PC-9 (cell line): ENCODE results near the gene PRKG1. TPM values are rescaled to one million over a fixed set of nuclear protein-coding genes. Genes with fewer than 3 reads are reported as not detected.

Source experiments
- BruUV-seq: library from RNA; stranded (reverse); fragments of 400-500 nt; replicated peaks from 2 replicates; lab custom pipeline; 2021; lab: Mats Ljungman, UMichigan
- CTCF ChIA-PET: fragments of 300-600 bp; sonication (Branson Sonifier 250); formaldehyde crosslinking; loops from one replicate; lab custom pipeline; 2022; ENCODE audit warnings: antibody characterized with exemption; lab: Charles Lee
- POLR2A ChIA-PET: fragments of 300-600 bp; sonication (Branson Sonifier 250); formaldehyde crosslinking; loops from one replicate; lab custom pipeline; 2022; ENCODE audit warnings: antibody characterized with exemption; ENCODE audit not compliant: unreplicated experiment; lab: Charles Lee
- DNase-seq, 2 experiments: peaks; one replicate each; pipeline versions ENCODE4 v3.0.0 to v3.0.0-alpha.2; 2015 to 2022; ENCODE audit warnings: mixed read lengths in 1 of 2
- H2AFZ ChIP-seq: fragments of 200-600 bp; sonication (generic); 2 replicates; pipeline ENCODE4 v1.8.1; 2017; ENCODE audit warnings: antibody characterized with exemption
- H3F3A ChIP-seq: fragments of 200-600 bp; sonication (generic); 2 replicates; pipeline ENCODE4 v1.8.1; 2017; ENCODE audit warnings: antibody characterized with exemption, mild to moderate bottlenecking, low read depth; ENCODE audit not compliant: insufficient read depth
- H3K27ac ChIP-seq: fragments of 200-600 bp; sonication (generic); 2 replicates; pipeline ENCODE4 v1.6.1; 2016; ENCODE audit warnings: mixed run types
- H3K27me3 ChIP-seq: fragments of 200-600 bp; sonication (generic); 2 replicates; pipeline ENCODE4 v1.6.1; 2016; ENCODE audit warnings: low read depth, mixed run types; ENCODE audit not compliant: insufficient read depth
- H3K36me3 ChIP-seq: fragments of 200-600 bp; sonication (generic); 2 replicates; pipeline ENCODE4 v1.6.1; 2016; ENCODE audit warnings: low read depth, mixed run types
- H3K4me1 ChIP-seq: fragments of 200-600 bp; sonication (generic); replicated peaks from 2 replicates; pipeline ENCODE4 v1.6.1; 2016; ENCODE audit warnings: mixed run types; ENCODE audit not compliant: insufficient read depth
- H3K4me2 ChIP-seq: fragments of 200-600 bp; sonication (generic); 2 replicates; pipeline ENCODE4 v1.6.1; 2017; ENCODE audit warnings: mixed run types
- H3K4me3 ChIP-seq: fragments of 200-600 bp; sonication (generic); 2 replicates; pipeline ENCODE4 v1.6.1; 2016; ENCODE audit warnings: mixed run types
- H3K79me2 ChIP-seq: fragments of 200-600 bp; sonication (generic); 2 replicates; pipeline ENCODE4 v1.6.1; 2017; ENCODE audit warnings: low read depth, mixed run types
- H3K9me2 ChIP-seq: fragments of 200-600 bp; sonication (generic); 2 replicates; pipeline ENCODE4 v1.8.1; 2017; ENCODE audit warnings: mild to moderate bottlenecking; ENCODE audit not compliant: insufficient read depth
- H3K9me3 ChIP-seq: fragments of 200-600 bp; sonication (generic); 2 replicates; pipeline ENCODE4 v1.8.1; 2016; ENCODE audit warnings: low read depth; ENCODE audit not compliant: insufficient read depth
- H4K20me1 ChIP-seq: fragments of 200-600 bp; sonication (generic); 2 replicates; pipeline ENCODE4 v1.8.1; 2017; ENCODE audit not compliant: insufficient read depth
- EZH2 ChIP-seq: fragments of 200-600 bp; sonication (generic); IDR thresholded peaks from 2 replicates; pipeline ENCODE4 v1.8.0; 2017; ENCODE audit warnings: antibody characterized with exemption, low read depth
- intact Hi-C: fragments of 100-400 bp; cut with micrococcal nuclease; formaldehyde crosslinking; loops from one replicate; pipeline ENCODE4 v1.10.0; 2022; ENCODE audit not compliant: unreplicated experiment
- total RNA-seq: library from RNA; stranded (reverse); gene quantifications from 2 replicates; pipeline ENCODE4 v1.2.3, GENCODE V29; 2021
- TF ChIP-seq, protein P1 (sequence below): fragments of 200-600 bp; sonication (generic); conservative IDR thresholded peaks from 2 replicates; pipeline ENCODE4 v1.6.1; 2017; ENCODE audit warnings: mixed run types, antibody characterized with exemption, mild to moderate bottlenecking, moderate library complexity

PRKG1 gene
- total RNA-seq, 1 experiment from 2014 or later = 0.70 TPM

DNA sequence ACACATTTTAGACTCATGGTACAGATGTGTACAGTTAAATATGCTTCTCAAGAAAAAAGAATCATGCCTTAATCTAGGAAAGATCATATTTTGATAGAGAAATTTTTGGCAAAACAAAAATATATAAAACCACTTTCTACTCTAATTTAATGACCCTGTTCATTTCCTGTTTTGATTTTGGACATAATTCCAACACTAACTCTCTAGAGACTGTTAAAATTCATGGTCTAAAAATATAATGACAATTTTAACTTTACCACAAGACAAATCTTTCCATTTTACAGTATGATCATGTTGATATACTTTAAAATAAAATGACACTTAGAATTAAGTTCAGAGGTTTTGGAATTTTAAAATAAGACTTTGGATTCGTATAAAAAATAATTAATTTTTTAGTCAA is 45.2 kb downstream of the PRKG1 start:
- no peaks in the 10 kb centered on the region for H3K9me2 ChIP-seq
- H3F3A ChIP-seq = no peaks in the 10 kb centered on the region
- no peak overlapping the region for H3K27ac ChIP-seq
- TF ChIP-seq, protein P1, sequence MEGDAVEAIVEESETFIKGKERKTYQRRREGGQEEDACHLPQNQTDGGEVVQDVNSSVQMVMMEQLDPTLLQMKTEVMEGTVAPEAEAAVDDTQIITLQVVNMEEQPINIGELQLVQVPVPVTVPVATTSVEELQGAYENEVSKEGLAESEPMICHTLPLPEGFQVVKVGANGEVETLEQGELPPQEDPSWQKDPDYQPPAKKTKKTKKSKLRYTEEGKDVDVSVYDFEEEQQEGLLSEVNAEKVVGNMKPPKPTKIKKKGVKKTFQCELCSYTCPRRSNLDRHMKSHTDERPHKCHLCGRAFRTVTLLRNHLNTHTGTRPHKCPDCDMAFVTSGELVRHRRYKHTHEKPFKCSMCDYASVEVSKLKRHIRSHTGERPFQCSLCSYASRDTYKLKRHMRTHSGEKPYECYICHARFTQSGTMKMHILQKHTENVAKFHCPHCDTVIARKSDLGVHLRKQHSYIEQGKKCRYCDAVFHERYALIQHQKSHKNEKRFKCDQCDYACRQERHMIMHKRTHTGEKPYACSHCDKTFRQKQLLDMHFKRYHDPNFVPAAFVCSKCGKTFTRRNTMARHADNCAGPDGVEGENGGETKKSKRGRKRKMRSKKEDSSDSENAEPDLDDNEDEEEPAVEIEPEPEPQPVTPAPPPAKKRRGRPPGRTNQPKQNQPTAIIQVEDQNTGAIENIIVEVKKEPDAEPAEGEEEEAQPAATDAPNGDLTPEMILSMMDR = no peak
- TF ChIP-seq EZH2 = no peak
- ChIA-PET CTCF (no interaction called here), POLR2A (no interaction called here)
- no TSS peak for BruUV-seq
- no peaks in the 10 kb centered on the region for H4K20me1 ChIP-seq
- no peaks in the 10 kb centered on the region for H3K27me3 ChIP-seq
- H3K36me3 ChIP-seq = no peaks in the 10 kb centered on the region
- H3K4me1 ChIP-seq = no peaks in the 10 kb centered on the region
- DNase-seq = no peak
- intact Hi-C loops = no loop called here
- H2AFZ ChIP-seq = no peak overlapping the region
- no peaks in the 10 kb centered on the region for H3K9me3 ChIP-seq
- H3K79me2 ChIP-seq = no peaks in the 10 kb centered on the region
- no peak overlapping the region for H3K4me2 ChIP-seq
- H3K4me3 ChIP-seq = no peak overlapping the region

DNA sequence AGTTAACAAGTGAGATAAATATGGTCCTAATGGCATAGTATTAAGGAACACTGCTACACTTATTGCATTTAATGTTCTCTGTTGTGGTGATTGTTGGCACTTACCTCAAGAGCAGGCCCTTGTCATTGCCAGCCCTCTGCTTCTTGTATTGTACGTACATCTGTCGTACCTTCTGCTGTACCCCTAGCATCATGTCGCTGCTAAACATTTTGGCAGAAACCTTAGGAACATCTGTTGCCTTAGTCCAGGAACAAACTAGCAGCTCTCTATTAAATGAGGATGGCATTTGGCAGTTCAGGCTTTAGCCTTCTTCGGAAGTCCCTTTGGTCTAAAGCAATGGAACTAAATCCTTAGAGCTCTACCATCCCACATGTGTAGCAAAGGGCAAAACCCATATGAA is 47.6 kb downstream of the PRKG1 start:
- no peaks in the 10 kb centered on the region for H3K36me3 ChIP-seq
- H3K4me3 ChIP-seq = no peak overlapping the region
- no peaks in the 10 kb centered on the region for H3K9me2 ChIP-seq
- no peak overlapping the region for H3K27ac ChIP-seq
- peaks cover 3% of the 10 kb centered on the region; the same call in 1 of the 2 replicates for H3K9me3 ChIP-seq
- no peaks in the 10 kb centered on the region for H3K27me3 ChIP-seq
- POLR2A ChIA-PET = no interaction called here
- CTCF ChIA-PET = no interaction called here
- no TSS peak for BruUV-seq
- intact Hi-C loops = no loop called here
- no peaks in the 10 kb centered on the region for H3K79me2 ChIP-seq
- no peak overlapping the region for H3K4me2 ChIP-seq
- no peak for DNase-seq
- TF ChIP-seq, protein P1 = no peak
- no peaks in the 10 kb centered on the region for H4K20me1 ChIP-seq
- no peaks in the 10 kb centered on the region for H3K4me1 ChIP-seq
- no peak overlapping the region; the same call in 1 of the 2 replicates for H2AFZ ChIP-seq
- H3F3A ChIP-seq = no peaks in the 10 kb centered on the region

DNA sequence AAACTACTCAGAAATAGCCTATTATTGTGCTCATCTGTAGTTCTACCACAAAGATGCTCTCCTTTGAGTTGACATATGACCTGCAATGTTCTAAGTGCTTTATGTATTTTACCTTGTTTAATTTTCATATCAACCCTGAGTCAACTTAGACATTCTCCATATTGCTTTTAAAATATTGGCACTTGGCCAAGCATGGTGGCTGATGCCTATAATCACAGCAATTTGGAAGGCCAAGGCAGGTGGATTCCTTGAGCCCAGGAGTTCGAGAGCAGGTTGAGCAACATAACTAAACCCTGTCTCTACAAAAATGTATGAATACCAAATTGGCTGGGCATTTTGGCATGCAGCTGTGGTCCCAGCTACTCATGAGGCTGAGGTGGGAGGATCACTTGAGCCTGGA is 50.6 kb downstream of the PRKG1 start:
- Histone ChIP-seq H3K27me3 (no peaks in the 10 kb centered on the region), H3K4me1 (0 out of 2 replicates have a peak, but pooled peaks cover 4% of the 10 kb centered on the region), H3K79me2 (no peaks in the 10 kb centered on the region), H2AFZ (no peak overlapping the region), H3K36me3 (no peaks in the 10 kb centered on the region), H3K4me3 (no peak overlapping the region), H3K27ac (no peak overlapping the region), H3K9me3 (peaks cover 3% of the 10 kb centered on the region; the same call in 1 of the 2 replicates), H3K4me2 (no peak overlapping the region), H3F3A (no peaks in the 10 kb centered on the region), H3K9me2 (no peaks in the 10 kb centered on the region), H4K20me1 (no peaks in the 10 kb centered on the region)
- no TSS peak for BruUV-seq
- ChIA-PET CTCF (no interaction called here), POLR2A (no interaction called here)
- intact Hi-C loops = no loop called here
- no peak for DNase-seq
- TF ChIP-seq EZH2 = no peak
- TF ChIP-seq, protein P1 = no peak
